HG03521 (cell line): ENCODE data around the gene EME2.

Experiments used
- ATAC-seq: cut with Tn5 transposase; IDR thresholded peaks from one replicate; pipeline ENCODE4 v1.9.1; 2021; ENCODE audit warnings: mild to moderate bottlenecking, moderate library complexity; ENCODE audit not compliant: unreplicated experiment

Gene EME2

GRCh38 chr16:1766231-1766630, 6.4 kb upstream of the EME2 start:
- no peak for ATAC-seq

GRCh38 chr16:1766701-1767100, 5.9 kb upstream of the EME2 start:
- no peak for ATAC-seq

DNA sequence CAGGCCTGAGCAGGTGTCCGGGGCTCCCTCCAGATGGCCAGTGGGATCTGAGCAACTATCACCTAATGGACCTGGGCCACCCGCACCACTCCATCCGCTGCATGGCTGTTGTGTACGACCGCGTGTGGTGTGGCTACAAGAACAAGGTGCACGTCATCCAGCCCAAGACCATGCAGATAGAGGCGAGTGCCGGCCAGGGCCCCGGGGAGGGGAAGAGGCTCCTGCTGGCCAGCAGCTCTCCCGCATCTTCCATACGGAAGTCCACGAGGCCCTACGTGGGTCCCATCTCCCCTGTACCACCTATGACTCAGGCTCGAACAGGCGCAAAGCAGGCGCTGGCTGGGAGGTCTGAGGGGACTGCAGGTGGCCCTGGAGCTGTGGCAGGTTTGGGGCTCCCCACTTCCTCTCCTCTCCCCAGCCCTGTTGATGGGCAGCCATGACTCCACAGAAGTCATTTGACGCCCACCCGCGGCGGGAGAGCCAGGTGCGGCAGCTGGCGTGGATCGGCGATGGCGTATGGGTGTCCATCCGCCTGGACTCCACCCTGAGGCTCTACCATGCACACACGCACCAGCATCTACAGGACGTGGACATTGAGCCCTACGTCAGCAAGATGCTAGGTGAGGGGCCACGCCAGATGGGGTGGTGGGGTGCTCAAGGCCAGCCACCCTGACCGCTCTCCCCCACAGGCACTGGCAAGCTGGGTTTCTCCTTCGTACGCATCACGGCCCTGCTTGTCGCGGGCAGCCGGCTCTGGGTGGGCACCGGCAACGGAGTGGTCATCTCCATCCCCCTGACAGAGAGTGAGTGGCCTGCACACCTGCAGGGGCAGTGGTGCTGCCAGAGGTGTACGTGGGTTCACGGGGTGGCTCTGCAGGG, 5.3 kb upstream of the EME2 start:
- ATAC-seq = no peak

DNA sequence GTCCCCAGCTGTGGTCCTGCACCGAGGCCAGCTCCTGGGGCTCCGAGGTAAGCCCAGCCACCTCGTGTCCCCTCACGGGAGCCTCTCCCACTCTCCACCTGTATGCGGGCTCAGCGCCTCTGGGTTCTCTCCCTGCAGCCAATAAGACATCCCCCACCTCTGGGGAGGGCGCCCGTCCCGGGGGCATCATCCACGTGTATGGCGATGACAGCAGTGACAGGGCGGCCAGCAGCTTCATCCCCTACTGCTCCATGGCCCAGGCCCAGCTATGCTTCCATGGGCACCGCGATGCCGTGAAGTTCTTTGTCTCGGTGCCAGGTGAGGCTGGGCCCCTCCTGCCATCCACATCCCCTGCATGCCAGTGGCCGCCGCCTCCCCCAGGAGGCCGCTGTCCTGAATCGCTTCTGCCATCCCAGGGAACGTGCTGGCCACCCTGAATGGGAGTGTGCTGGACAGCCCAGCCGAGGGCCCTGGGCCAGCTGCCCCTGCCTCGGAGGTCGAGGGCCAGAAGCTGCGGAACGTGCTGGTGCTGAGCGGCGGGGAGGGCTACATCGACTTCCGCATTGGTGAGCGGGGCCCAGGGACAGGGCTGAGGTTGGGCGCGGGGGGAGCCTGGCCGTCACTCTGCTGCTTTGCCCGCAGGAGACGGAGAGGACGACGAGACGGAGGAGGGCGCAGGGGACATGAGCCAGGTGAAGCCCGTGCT, 4.4 kb upstream of the EME2 start:
- no peak for ATAC-seq

DNA sequence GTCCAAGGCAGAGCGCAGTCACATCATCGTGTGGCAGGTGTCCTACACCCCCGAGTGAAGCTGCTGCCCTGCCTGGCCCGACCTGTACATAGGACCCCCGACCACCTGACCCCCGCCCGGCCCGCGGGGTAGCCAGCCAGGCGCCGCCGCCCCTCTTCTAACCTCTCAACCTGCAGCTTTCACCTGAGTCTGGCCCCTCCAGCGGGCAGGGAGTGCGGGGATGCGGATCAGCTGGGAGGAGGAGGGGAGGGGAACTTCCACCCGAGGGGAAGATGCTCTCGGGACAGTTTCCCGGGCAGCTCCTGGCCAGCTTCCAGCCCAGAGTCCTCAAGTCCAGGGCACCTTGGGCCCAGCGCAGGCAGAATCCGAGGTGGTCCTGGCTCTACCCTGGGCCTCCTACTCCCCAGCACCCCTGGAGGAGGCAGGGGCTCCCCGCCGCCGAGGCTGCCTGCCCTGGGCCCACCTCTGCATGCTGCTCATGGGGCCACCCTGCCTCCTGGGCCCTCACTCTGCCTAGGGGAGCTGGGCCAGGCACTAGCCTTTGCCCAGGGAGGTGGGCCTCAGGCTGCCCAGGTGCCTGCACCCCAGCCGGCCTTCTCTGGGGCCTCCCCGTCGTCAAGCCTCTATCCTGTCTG, 3.7 kb upstream of the EME2 start:
- no peak for ATAC-seq

DNA sequence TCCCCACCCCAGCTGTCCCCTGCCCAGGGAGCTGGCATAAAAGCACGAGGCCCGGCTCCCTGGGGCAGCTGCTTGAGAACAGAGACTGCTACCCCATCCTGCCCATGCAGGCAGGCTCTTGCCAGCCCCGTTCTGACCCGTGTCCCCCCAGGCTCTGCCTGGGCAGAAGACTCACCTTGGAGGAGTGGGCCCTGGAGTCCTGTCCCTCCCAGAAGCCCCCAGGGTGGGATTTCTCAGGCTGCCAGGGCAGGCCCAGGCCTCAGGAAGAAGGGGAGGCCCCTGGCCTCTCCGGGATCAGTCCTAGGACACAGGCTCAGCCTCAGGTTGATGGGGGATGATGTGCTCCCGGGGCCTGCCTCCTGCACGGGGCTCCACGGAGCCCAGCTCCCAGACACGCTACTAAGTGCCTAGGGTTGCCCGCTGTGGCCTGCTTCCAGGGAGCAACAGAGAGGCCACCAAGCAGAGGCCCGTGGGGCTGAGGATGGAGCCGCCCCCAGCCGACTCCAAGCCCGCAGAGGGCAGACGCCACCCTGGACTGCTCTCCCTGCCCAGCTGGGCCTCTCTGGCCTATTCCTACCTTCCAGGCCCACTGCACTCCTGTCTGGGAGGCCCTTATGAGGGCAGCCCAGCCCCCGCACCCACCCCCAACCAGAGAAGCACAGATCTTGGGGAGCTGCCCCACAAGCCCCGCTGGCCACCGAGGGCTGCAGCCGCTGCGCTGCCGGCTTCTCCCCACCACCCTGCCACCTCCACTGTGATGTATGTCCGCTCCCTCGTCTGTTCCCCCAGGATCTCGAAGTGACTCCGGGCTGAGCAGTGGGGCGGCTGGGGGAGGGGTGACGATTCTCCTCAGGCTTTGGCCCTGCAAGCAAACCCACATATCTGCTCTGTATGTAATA, 3.0 kb upstream of the EME2 start:
- ATAC-seq = no peak

DNA sequence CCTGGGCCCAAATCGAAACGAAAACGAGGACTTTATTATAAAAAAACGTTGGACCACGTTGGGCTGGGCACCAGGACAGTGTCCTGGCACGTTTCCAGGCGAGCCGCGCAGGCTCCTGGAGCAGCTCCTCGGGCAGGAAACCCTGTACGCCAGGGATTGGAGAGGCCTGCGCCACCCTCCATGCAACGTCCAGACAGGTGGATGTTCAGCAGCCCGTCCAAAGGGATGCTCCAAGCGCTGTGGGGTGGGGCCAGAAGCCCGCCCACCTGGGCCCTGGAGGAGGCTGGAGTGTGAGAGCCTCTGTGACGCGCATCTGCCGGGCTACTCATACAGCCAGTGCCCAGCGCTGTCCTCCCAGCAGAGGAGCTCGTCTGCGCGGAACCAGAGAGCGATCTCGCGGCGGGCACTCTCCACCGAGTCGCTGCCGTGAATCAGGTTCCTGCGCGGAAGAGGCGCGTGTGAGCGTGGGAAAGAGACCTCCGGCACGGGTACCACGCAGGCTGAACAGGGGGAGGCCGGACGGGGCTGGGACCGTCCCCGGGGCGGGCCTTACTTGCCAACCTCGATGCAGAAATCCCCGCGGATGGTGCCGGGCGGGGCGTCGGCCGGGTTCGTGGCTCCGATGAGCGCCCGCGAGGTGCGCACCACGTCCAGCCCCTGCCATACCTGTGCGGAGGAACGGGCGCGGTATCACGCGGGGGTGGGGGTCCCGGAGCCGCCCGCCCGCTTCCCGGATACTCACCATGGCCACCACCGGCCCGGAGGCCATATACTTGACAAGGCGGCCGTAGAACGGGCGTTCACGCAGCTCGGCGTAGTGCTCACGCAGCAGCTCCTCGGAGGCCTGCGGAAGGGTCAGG, 2.1 kb upstream of the EME2 start:
- no peak for ATAC-seq

GRCh38 chr16:1771188-1771863, 1.3 kb upstream of the EME2 start, which contains the start of gene NME3:
Gene NME3 (minus strand): TSS chr16:1771543. CDS start chr16:1771534, 9 bp downstream.
- no peak for ATAC-seq

GRCh38 chr16:1771864-1772361, 697 bp upstream of the EME2 start:
- no peak for ATAC-seq

- peak; percentile 47 for ATAC-seq
Observed at GRCh38 chr16:1772908-1773702, 495 bp downstream of the EME2 start, which contains the start of gene MRPS34. Gene MRPS34 (minus strand): TSS chr16:1773134. CDS start chr16:1773119, 15 bp downstream.

GRCh38 chr16:1773703-1774447, 1.3 kb downstream of the EME2 start:
- ATAC-seq = no peak

- no peak for ATAC-seq
Observed at GRCh38 chr16:1774448-1774780, 1.8 kb downstream of the EME2 start.

GRCh38 chr16:1775006-1775845, 2.6 kb downstream of the EME2 start:
- ATAC-seq = no peak

- no peak for ATAC-seq
Observed at GRCh38 chr16:1775846-1776671, 3.4 kb downstream of the EME2 start.

GRCh38 chr16:1776672-1776955, 4.0 kb downstream of the EME2 start:
- no peak for ATAC-seq

DNA sequence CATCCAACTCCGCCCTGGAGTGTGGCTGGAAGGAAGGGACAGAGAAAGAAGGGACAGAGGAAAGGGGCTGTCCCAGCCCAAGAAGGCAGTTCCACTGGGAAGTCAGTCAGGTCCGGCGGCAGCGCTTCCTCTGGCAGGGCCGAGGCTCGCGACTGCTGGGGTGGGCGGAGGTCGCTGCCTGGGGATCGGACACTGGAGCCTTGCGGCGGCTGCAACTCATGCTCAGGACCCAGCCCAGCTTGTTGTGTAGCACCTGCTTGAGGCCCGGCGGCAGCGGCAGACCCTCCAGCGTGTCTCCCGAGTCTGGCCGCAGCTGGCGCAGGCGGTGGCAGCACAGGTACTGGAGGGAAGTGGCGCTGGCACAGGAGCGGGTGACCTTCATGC, 4.4 kb downstream of the EME2 start:
- no peak for ATAC-seq
